GM21515 (cell line): ENCODE results near the gene PCDHB11.
"Not testable (repeated sequence)": the region's sequence is repeated elsewhere in the genome, so short reads cannot be mapped to it uniquely, and the experiment has no call there.

ENCODE experiments used
- ATAC-seq: cut with Tn5 transposase; IDR thresholded peaks from one replicate; pipeline ENCODE4 v1.9.1; 2021; ENCODE audit not compliant: unreplicated experiment

PCDHB11 gene

GRCh38 chr5:141186897-141187512 is 12.4 kb upstream of the PCDHB11 start, which contains the start of gene PCDHB9:
TSS of gene PCDHB9 (plus strand) at chr5:141187161. CDS start at chr5:141187319, 158 bp downstream.
- no peak for ATAC-seq

GRCh38 chr5:141188682-141189081 is 10.7 kb upstream of the PCDHB11 start:
- ATAC-seq = not testable (repeated sequence)

GRCh38 chr5:141189131-141189530 is 10.3 kb upstream of the PCDHB11 start:
- not testable (repeated sequence) for ATAC-seq

GRCh38 chr5:141192110-141192725 is 7.2 kb upstream of the PCDHB11 start, which contains the start of gene PCDHB10:
TSS of gene PCDHB10 (plus strand) at chr5:141192353. CDS start at chr5:141192553, 200 bp downstream.
- ATAC-seq = no peak

- not testable (repeated sequence) for ATAC-seq
Observed at GRCh38 chr5:141194332-141194731, 5.1 kb upstream of the PCDHB11 start.

- ATAC-seq = no peak
Observed at GRCh38 chr5:141196363-141196762, 3.1 kb upstream of the PCDHB11 start.

GRCh38 chr5:141201126-141201525 is 1.7 kb downstream of the PCDHB11 start:
- ATAC-seq = not testable (repeated sequence)

DNA sequence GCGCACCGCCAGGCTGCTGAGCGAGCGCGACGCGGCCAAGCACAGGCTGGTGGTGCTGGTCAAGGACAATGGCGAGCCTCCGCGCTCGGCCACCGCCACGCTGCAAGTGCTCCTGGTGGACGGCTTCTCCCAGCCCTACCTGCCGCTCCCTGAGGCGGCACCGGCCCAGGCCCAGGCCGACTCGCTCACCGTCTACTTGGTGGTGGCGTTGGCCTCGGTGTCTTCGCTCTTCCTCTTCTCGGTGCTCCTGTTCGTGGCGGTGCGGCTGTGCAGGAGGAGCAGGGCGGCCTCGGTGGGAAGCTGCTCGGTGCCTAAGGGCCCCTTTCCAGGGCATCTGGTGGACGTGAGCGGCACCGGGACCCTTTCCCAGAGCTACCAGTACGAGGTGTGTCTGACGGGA is 2.2 kb downstream of the PCDHB11 start:
- ATAC-seq = not testable (repeated sequence)

- ATAC-seq = no peak
Observed at GRCh38 chr5:141208478-141208877, 9.1 kb downstream of the PCDHB11 start, which contains the start of gene PCDHB12. TSS of gene PCDHB12 (plus strand) at chr5:141208719. CDS start at chr5:141208908, 189 bp downstream.

GRCh38 chr5:141210281-141210680 is 10.9 kb downstream of the PCDHB11 start:
- ATAC-seq = not testable (repeated sequence)

- not testable (repeated sequence) for ATAC-seq
Observed at GRCh38 chr5:141210849-141211248, 11.4 kb downstream of the PCDHB11 start.

GRCh38 chr5:141213656-141214339 is 14.4 kb downstream of the PCDHB11 start, which contains the start of gene PCDHB13:
TSS of gene PCDHB13 (plus strand) at chr5:141213919. CDS start at chr5:141214124, 205 bp downstream.
- ATAC-seq = not testable (repeated sequence)

- ATAC-seq = not testable (repeated sequence)
Observed at GRCh38 chr5:141214583-141214982, 15.2 kb downstream of the PCDHB11 start.

GRCh38 chr5:141215504-141215903 is 16.1 kb downstream of the PCDHB11 start:
- ATAC-seq = not testable (repeated sequence)

GRCh38 chr5:141216035-141216434 is 16.6 kb downstream of the PCDHB11 start:
- ATAC-seq = not testable (repeated sequence)

DNA sequence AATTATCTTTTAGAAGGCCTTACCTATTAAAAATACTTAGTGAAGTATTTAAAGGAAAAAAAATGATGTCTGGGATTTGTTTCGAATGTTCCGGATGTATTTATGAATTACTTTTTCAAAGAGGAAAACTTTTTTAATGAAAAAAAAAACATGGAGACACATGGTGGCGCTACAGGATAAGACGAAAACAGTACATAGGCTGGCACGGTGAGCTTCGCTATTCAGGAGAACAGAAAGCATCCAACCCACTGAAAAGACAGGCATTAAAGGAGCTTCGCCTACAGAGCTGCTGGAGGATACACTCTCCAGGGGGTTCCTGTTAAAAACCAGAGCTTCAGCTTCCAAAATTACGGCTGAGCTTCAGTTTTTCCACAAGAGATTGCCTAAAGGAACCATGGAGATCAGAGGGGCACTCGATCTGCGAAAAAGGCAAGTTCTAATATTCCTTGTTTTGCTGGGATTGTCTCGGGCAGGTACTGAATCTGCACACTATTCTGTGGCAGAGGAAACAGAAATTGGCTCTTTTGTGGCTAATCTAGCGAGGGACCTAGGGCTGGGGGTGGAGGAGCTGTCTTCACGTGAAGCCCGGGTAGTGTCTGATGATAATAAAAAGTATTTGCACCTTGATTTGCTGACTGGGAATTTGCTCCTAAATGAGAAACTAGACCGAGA is 23.8 kb downstream of the PCDHB11 start, which contains the start of gene PCDHB14:
TSS of gene PCDHB14 (plus strand) at position 232 of the 672 bp plus-strand sequence. CDS start at position 395, 163 bp downstream.
- ATAC-seq = no peak

DNA sequence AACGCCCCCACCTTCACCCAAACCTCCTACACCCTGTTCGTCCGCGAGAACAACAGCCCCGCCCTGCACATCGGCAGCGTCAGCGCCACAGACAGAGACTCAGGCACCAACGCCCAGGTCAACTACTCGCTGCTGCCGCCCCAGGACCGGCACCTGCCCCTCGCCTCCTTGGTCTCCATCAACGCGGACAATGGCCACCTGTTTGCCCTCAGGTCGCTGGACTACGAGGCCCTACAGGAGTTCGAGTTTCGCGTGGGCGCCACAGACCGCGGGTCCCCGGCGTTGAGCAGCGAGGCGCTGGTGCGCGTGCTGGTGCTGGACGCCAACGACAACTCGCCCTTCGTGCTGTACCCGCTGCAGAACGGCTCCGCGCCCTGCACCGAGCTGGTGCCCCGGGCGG is 25.4 kb downstream of the PCDHB11 start:
- ATAC-seq = not testable (repeated sequence)

GRCh38 chr5:141225421-141225820 is 26.0 kb downstream of the PCDHB11 start:
- not testable (repeated sequence) for ATAC-seq

DNA sequence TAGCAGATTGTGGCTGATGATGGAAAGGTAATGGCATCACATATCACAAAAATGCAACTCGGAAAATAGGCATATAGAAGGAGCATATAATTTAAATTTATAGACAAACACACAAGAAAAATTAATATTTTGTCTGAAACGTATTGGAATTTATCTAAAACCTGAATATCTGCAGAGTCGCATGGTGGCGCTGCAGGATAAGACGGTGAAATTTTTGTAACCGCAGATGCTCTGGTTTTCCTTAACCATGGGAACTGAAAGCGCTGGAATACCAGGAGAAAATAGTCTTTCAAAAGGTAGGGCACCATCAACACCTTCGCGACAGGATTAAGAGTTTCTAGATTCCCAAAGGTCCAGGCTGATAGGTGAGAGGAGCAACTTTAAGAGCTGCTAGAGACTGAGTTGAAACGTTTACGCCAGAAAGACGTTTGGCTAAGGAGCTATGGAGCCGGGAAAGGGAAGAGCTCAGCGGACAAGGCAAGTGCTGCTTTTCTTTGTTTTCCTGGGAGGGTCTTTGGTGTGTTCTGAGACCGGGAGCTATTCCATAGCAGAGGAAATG is 34.8 kb downstream of the PCDHB11 start:
- no peak for ATAC-seq

GRCh38 chr5:141235922-141236321 is 36.5 kb downstream of the PCDHB11 start:
- ATAC-seq = not testable (repeated sequence)
